Urinary bladder (tissue), 4 donors: ENCODE data around the gene HOXD9. TPM values are rescaled to one million over a fixed set of nuclear protein-coding genes. Genes with fewer than 3 reads are reported as not detected.

Source experiments
- DNase-seq: peaks from one replicate; pipeline ENCODE4 v3.0.0-alpha.2; 2015; ENCODE audit errors: extremely low spot score
- H3K27ac ChIP-seq: one replicate; pipeline ENCODE4 v1.5.1; 2013; ENCODE audit warnings: low read depth, mild to moderate bottlenecking, moderate library complexity
- H3K36me3 ChIP-seq: one replicate; pipeline ENCODE4 v1.6.1; 2013; ENCODE audit warnings: mild to moderate bottlenecking, moderate library complexity; ENCODE audit not compliant: insufficient read depth
- H3K4me1 ChIP-seq: one replicate; pipeline ENCODE4 v1.6.1; 2013; ENCODE audit warnings: mild to moderate bottlenecking, moderate library complexity; ENCODE audit not compliant: insufficient read depth
- H3K4me3 ChIP-seq: one replicate; pipeline ENCODE4 v1.5.1; 2013; ENCODE audit warnings: low read depth, low read length
- WGBS: extraction: QIAGEN DNeasy Blood & Tissue Kit; methylation state at CpG from one replicate; pipeline ENCODE4 v1.1.7; 2013; 5-methylcytosine and 5-hydroxymethylcytosine counted together
- polyA plus RNA-seq: library from polyadenylated mRNA; stranded (reverse); fragments of 200-250 nt; gene quantifications from one replicate; pipeline ENCODE4 v1.2.3, GENCODE V29; 2013
- small RNA-seq: library from RNA; depleted of rRNA; stranded (forward); fragments of <200 nt; gene quantifications from one replicate; pipeline ENCODE3, GENCODE V24; 2014
- total RNA-seq: library from RNA; depleted of rRNA; stranded (reverse); fragments of >200 nt; gene quantifications from one replicate; pipeline ENCODE4 v1.2.3, GENCODE V29; 2014
- donor health status: healthy with polysubstance abuse.
- donor health status: healthy.

HOXD9 gene
- total and polyA plus RNA-seq, 2 donors: 2.9 to 5.6 TPM

GRCh38 chr2:176174382-176174823 lies 51.9 kb downstream of the HOXD9 start:
- 18% methylated on average over 14 of the region's 14 CpGs for WGBS
- no peak overlapping the region for H3K27ac ChIP-seq
- no peaks in the 10 kb centered on the region for H3K4me1 ChIP-seq
- DNase-seq: no peak
- H3K4me3 ChIP-seq: no peak overlapping the region
- H3K36me3 ChIP-seq: no peaks in the 10 kb centered on the region

Small RNA genes within 50 kb of the gene (small RNA-seq; reads per million reads assigned to genes)
- gene MIR10B: 35,129 reads per million, percentile 100 among the genes with 10 or more reads in this experiment

Other genes with a start within 250 kb of the HOXD9 start
- 93.1 TPM for gene LNPK, start 120.5 kb upstream of the HOXD9 start, total RNA-seq
- 9.4 TPM for gene LNPK, start 120.5 kb upstream of the HOXD9 start, polyA plus RNA-seq
- 1.9 TPM for gene EVX2, start 38.8 kb upstream of the HOXD9 start, total RNA-seq
- 0.05 TPM for gene EVX2, start 38.8 kb upstream of the HOXD9 start, polyA plus RNA-seq
- 14.9 TPM for gene HOXD13, start 30.0 kb upstream of the HOXD9 start, total RNA-seq
- 4.1 TPM for gene HOXD13, start 30.0 kb upstream of the HOXD9 start, polyA plus RNA-seq
- 2.2 TPM for gene HOXD12, start 22.9 kb upstream of the HOXD9 start, total RNA-seq
- gene HOXD12, start 22.9 kb upstream of the HOXD9 start, polyA plus RNA-seq: 0.09 TPM
- 6.0 TPM for gene HOXD11, start 15.4 kb upstream of the HOXD9 start, total RNA-seq
- 3.3 TPM for gene HOXD11, start 15.4 kb upstream of the HOXD9 start, polyA plus RNA-seq
- gene HOXD10, start 5.9 kb upstream of the HOXD9 start, total RNA-seq: 14.1 TPM
- 4.1 TPM for gene HOXD10, start 5.9 kb upstream of the HOXD9 start, polyA plus RNA-seq
- gene HOXD8, start 7.0 kb downstream of the HOXD9 start, total RNA-seq: 12.3 TPM
- gene HOXD8, start 7.0 kb downstream of the HOXD9 start, polyA plus RNA-seq: 7.0 TPM
- 4.0 TPM for gene HOXD4, start 28.8 kb downstream of the HOXD9 start, total RNA-seq
- gene HOXD4, start 28.8 kb downstream of the HOXD9 start, polyA plus RNA-seq: 2.0 TPM
- 5.2 TPM for gene HOXD3, start 34.6 kb downstream of the HOXD9 start, total RNA-seq
- gene HOXD3, start 34.6 kb downstream of the HOXD9 start, polyA plus RNA-seq: 1.6 TPM
- gene HOXD1, start 65.9 kb downstream of the HOXD9 start, total RNA-seq: 0.90 TPM
- 1.4 TPM for gene HOXD1, start 65.9 kb downstream of the HOXD9 start, polyA plus RNA-seq
- 18.3 TPM for gene MTX2, start 146.7 kb downstream of the HOXD9 start, total RNA-seq
- 36.6 TPM for gene MTX2, start 146.7 kb downstream of the HOXD9 start, polyA plus RNA-seq